H1 (cell line): Measurements from ENCODE around the gene GPR179. TPM values are rescaled to one million over a fixed set of nuclear protein-coding genes. Genes with fewer than 3 reads are reported as not detected.

Experiments used
- CTCF ChIA-PET: fragments of 300-600 bp; sonication (Branson Sonifier 250); formaldehyde crosslinking; loops from one replicate; lab custom pipeline; 2021; ENCODE audit not compliant: partially characterized antibody; lab: Charles Lee
- POLR2A ChIA-PET: fragments of 300-600 bp; sonication (Branson Sonifier 250); formaldehyde crosslinking; loops from one replicate; lab custom pipeline; 2021; ENCODE audit warnings: inconsistent platforms; ENCODE audit not compliant: partially characterized antibody; lab: Charles Lee
- DNase-seq, 2 experiments: peaks; one replicate each; pipeline versions ENCODE4 v3.0.0 to v3.0.0-alpha.2; 2010 to 2022; ENCODE audit warnings: low spot score in 2 of 2, low read depth in 1 of 2, mixed read lengths in 1 of 2
- FAIRE-seq: peaks from 2 replicates; lab custom pipeline; 2011; peaks lifted over from hg19 to GRCh38; lab: Jason Lieb, UNC
- H2AFZ ChIP-seq: 2 replicates; pipeline ENCODE4 v1.8.1; 2012; ENCODE audit warnings: low read length, inconsistent platforms
- H2AK5ac ChIP-seq: 2 replicates; pipeline ENCODE4 v1.6.1; 2013; ENCODE audit warnings: low read depth, low read length
- H2BK120ac ChIP-seq: replicated peaks from 2 replicates; pipeline ENCODE3; 2013; ENCODE audit warnings: low read depth, low read length, inconsistent platforms
- H2BK12ac ChIP-seq: 2 replicates; pipeline ENCODE4 v1.6.1; 2013; ENCODE audit warnings: low read depth, low read length
- H2BK15ac ChIP-seq: 2 replicates; pipeline ENCODE4 v1.6.1; 2013; ENCODE audit warnings: low read length
- H2BK20ac ChIP-seq: 2 replicates; pipeline ENCODE4 v1.6.1; 2013; ENCODE audit warnings: low read length
- H2BK5ac ChIP-seq: 2 replicates; pipeline ENCODE4 v1.6.1; 2013; ENCODE audit warnings: low read depth, low read length
- H3K14ac ChIP-seq: 2 replicates; pipeline ENCODE4 v1.6.1; 2013; ENCODE audit warnings: inconsistent platforms; ENCODE audit not compliant: insufficient read length
- H3K18ac ChIP-seq: 2 replicates; pipeline ENCODE4 v1.6.1; 2013; ENCODE audit warnings: low read length; ENCODE audit errors: extremely low read depth
- H3K23ac ChIP-seq: 2 replicates; pipeline ENCODE4 v1.6.1; 2013; ENCODE audit warnings: inconsistent platforms; ENCODE audit not compliant: insufficient read length
- H3K23me2 ChIP-seq: 2 replicates; pipeline ENCODE4 v1.6.1; 2013; ENCODE audit warnings: low read depth, low read length
- H3K27ac ChIP-seq: 2 replicates; pipeline ENCODE4 v1.6.1; 2011; ENCODE audit warnings: low read depth, low read length, inconsistent platforms
- H3K27me3 ChIP-seq, 4 experiments: replicated peaks in 1 of 4; 1 replicate in 1 of 4; 2 replicates in 3 of 4; pipeline versions ENCODE4 v1.6.1 to v1.8.1; 2011 to 2013; ENCODE audit warnings: low read length in 3 of 4, mild to moderate bottlenecking in 3 of 4, inconsistent platforms in 2 of 4, mixed read lengths in 2 of 4, moderate library complexity in 1 of 4; ENCODE audit not compliant: control insufficient read depth in 3 of 4, insufficient read depth in 3 of 4; ENCODE audit errors: extremely low read depth in 1 of 4
- H3K36me3 ChIP-seq, 4 experiments: 2 replicates each; pipeline versions ENCODE4 v1.6.1 to v1.8.1; 2011 to 2013; ENCODE audit warnings: mild to moderate bottlenecking in 4 of 4, low read length in 3 of 4, moderate library complexity in 2 of 4, control low read depth in 1 of 4, inconsistent platforms in 1 of 4; ENCODE audit not compliant: insufficient read depth in 4 of 4, control insufficient read depth in 2 of 4
- H3K4ac ChIP-seq: replicated peaks from 2 replicates; pipeline ENCODE3; 2013; ENCODE audit warnings: low read length, low read depth, mixed read lengths, inconsistent platforms; ENCODE audit not compliant: insufficient read length
- H3K4me1 ChIP-seq, 4 experiments: replicated peaks in 1 of 4; 1 replicate in 1 of 4; 2 replicates in 3 of 4; pipeline versions ENCODE4 v1.6.1 to v1.8.1; 2011 to 2013; ENCODE audit warnings: low read length in 3 of 4, inconsistent platforms in 2 of 4, mixed read lengths in 1 of 4; ENCODE audit not compliant: insufficient read depth in 4 of 4, control insufficient read depth in 3 of 4
- H3K4me2 ChIP-seq, 2 experiments: 2 replicates each; pipeline versions ENCODE4 v1.6.1 to v1.8.1; 2011 to 2013; ENCODE audit warnings: low read depth in 2 of 2, low read length in 2 of 2, control low read depth in 1 of 2, inconsistent platforms in 1 of 2, mild to moderate bottlenecking in 1 of 2; ENCODE audit not compliant: insufficient read depth in 1 of 2
- H3K4me3 ChIP-seq, 4 experiments: fragments of 200-600, 300-600 bp in 1 of 4; sonication (generic), shearing (Covaris generic), sonication (Bioruptor Twin) in 1 of 4; 2 replicates each; pipeline versions ENCODE4 v1.5.1 to v1.8.1; 2011 to 2016; ENCODE audit warnings: low read length in 4 of 4, low read depth in 3 of 4, control low read depth in 2 of 4, inconsistent platforms in 2 of 4, mild to moderate bottlenecking in 2 of 4, mixed read lengths in 1 of 4, moderate library complexity in 1 of 4; ENCODE audit not compliant: insufficient read depth in 2 of 4; ENCODE audit errors: extremely low read depth in 1 of 4
- H3K56ac ChIP-seq: replicated peaks from 2 replicates; pipeline ENCODE3; 2013; ENCODE audit warnings: low read depth, mild to moderate bottlenecking, mixed read lengths, low read length, inconsistent platforms; ENCODE audit not compliant: insufficient read length
- H3K79me1 ChIP-seq: 2 replicates; pipeline ENCODE4 v1.6.1; 2013; ENCODE audit warnings: low read depth, low read length, control low read depth
- H3K79me2 ChIP-seq, 2 experiments: 2 replicates each; pipeline versions ENCODE4 v1.6.1 to v1.8.1; 2012 to 2013; ENCODE audit warnings: low read length in 2 of 2, mild to moderate bottlenecking in 2 of 2, inconsistent platforms in 1 of 2; ENCODE audit not compliant: insufficient read depth in 2 of 2, control insufficient read depth in 1 of 2
- H3K9ac ChIP-seq, 4 experiments: replicated peaks in 1 of 4; 1 replicate in 1 of 4; 2 replicates in 3 of 4; pipeline versions ENCODE4 v1.6.1 to v1.8.1; 2011 to 2013; ENCODE audit warnings: low read depth in 3 of 4, low read length in 3 of 4, control low read depth in 2 of 4, mild to moderate bottlenecking in 2 of 4, moderate library complexity in 2 of 4, inconsistent platforms in 1 of 4; ENCODE audit errors: extremely low read depth in 1 of 4
- H3K9me3 ChIP-seq, 2 experiments: 2 replicates each; pipeline versions ENCODE4 v1.6.1 to v1.8.1; 2012 to 2013; ENCODE audit warnings: mild to moderate bottlenecking in 2 of 2, moderate library complexity in 2 of 2, control low read depth in 1 of 2, inconsistent platforms in 1 of 2, low read depth in 1 of 2, low read length in 1 of 2, mixed read lengths in 1 of 2; ENCODE audit not compliant: insufficient read depth in 2 of 2
- H4K20me1 ChIP-seq, 2 experiments: replicated peaks in 1 of 2; 2 replicates each; pipeline versions ENCODE3 to v1.8.1; 2011 to 2013; ENCODE audit warnings: inconsistent platforms in 2 of 2, low read length in 2 of 2, mild to moderate bottlenecking in 1 of 2; ENCODE audit not compliant: insufficient read depth in 2 of 2, control insufficient read depth in 1 of 2
- H4K5ac ChIP-seq: 2 replicates; pipeline ENCODE4 v1.6.1; 2013; ENCODE audit warnings: low read length, low read depth, mixed read lengths, inconsistent platforms; ENCODE audit not compliant: insufficient read length
- H4K8ac ChIP-seq: 2 replicates; pipeline ENCODE4 v1.8.0; 2013; ENCODE audit warnings: mild to moderate bottlenecking, moderate library complexity, low read length, inconsistent platforms; ENCODE audit not compliant: insufficient read depth; ENCODE audit errors: extremely low read depth
- H4K91ac ChIP-seq: replicated peaks from 2 replicates; pipeline ENCODE3; 2013; ENCODE audit warnings: low read length, mixed read lengths, inconsistent platforms; ENCODE audit not compliant: insufficient read length
- BRCA1 ChIP-seq: IDR thresholded peaks from 2 replicates; pipeline ENCODE4 v1.6.1; 2012; ENCODE audit warnings: low read depth, low read length, improper control_type of control experiment
- CBX5 ChIP-seq: fragments of 300-800, 300-1000 bp; sonication (generic); IDR thresholded peaks from 2 replicates; pipeline ENCODE4 v1.7.1; 2016; ENCODE audit warnings: antibody characterized with exemption, low read length, low read depth
- CTBP2 ChIP-seq: IDR thresholded peaks from 2 replicates; pipeline ENCODE4 v1.7.0; 2011; ENCODE audit warnings: borderline replicate concordance, mild to moderate bottlenecking, moderate library complexity, mixed read lengths, low read length; ENCODE audit not compliant: insufficient read depth, insufficient read length
- FOSL1 ChIP-seq: IDR thresholded peaks from 2 replicates; pipeline ENCODE4 v1.6.1; 2011; ENCODE audit warnings: mild to moderate bottlenecking, low read depth, low read length, moderate library complexity; ENCODE audit not compliant: insufficient read depth
- GTF2F1 ChIP-seq: IDR thresholded peaks from 2 replicates; pipeline ENCODE4 v1.6.1; 2012; ENCODE audit warnings: low read depth, low read length, improper control_type of control experiment, borderline replicate concordance
- NANOG ChIP-seq: IDR thresholded peaks from 2 replicates; pipeline ENCODE4 v1.6.1; 2011; ENCODE audit warnings: low read length, low read depth, mild to moderate bottlenecking, inconsistent platforms; ENCODE audit not compliant: insufficient read depth, poor library complexity, severe bottlenecking
- POLR2AphosphoS5 ChIP-seq: IDR thresholded peaks from 2 replicates; pipeline ENCODE4 v1.6.1; 2011; ENCODE audit warnings: low read depth, low read length
- SIRT6 ChIP-seq: IDR thresholded peaks from one replicate; pipeline ENCODE4 v1.7.1; 2012; ENCODE audit warnings: low read length, inconsistent platforms
- SP1 ChIP-seq: IDR thresholded peaks from 2 replicates; pipeline ENCODE4 v1.6.1; 2011; ENCODE audit warnings: low read depth, low read length
- TAF1 ChIP-seq: IDR thresholded peaks from 2 replicates; pipeline ENCODE4 v1.6.1; 2011; ENCODE audit warnings: mild to moderate bottlenecking, low read depth, low read length
- TCF12 ChIP-seq: IDR thresholded peaks from 2 replicates; pipeline ENCODE4 v1.6.1; 2011; ENCODE audit warnings: low read depth, mild to moderate bottlenecking, low read length
- TEAD4 ChIP-seq: IDR thresholded peaks from 2 replicates; pipeline ENCODE4 v1.6.1; 2012; ENCODE audit warnings: low read depth, low read length, inconsistent platforms, mixed read lengths
- USF2 ChIP-seq: IDR thresholded peaks from 2 replicates; pipeline ENCODE4 v1.6.1; 2011; ENCODE audit warnings: low read length, improper control_type of control experiment
- ZNF274 ChIP-seq: IDR thresholded peaks from 2 replicates; pipeline ENCODE4 v1.7.0; 2012; ENCODE audit warnings: low read length, borderline replicate concordance; ENCODE audit errors: extremely low read depth
- WGBS, 2 experiments: shearing (Covaris generic) in 1 of 2; methylation state at CpG; one replicate each; pipeline versions ENCODE4 v1.1.6 to v1.1.7; 2013 to 2015; ENCODE audit warnings: low lambda C conversion rate in 2 of 2, mixed read lengths in 2 of 2, inconsistent platforms in 1 of 2, low coverage in 1 of 2, missing lambda C conversion rate in 1 of 2; ENCODE audit not compliant: insufficient replicate concordance in 2 of 2, insufficient coverage in 1 of 2, insufficient read length in 1 of 2; ENCODE audit errors: extremely low coverage in 1 of 2, missing lambda C conversion rate in 1 of 2; 5-methylcytosine and 5-hydroxymethylcytosine counted together
- polyA plus RNA-seq, 7 experiments: library from polyadenylated mRNA; depleted of rRNA in 3 of 7; stranded (reverse) in 5 of 7; unstranded in 2 of 7; fragments of >200 nt in 5 of 7; fragments of 200-250 nt in 2 of 7; gene quantifications; 1 replicate in 5 of 7; 2 replicates in 1 of 7; 4 replicates in 1 of 7; pipeline versions ENCODE4 v1.2.1 to v1.2.3, GENCODE V29; 2011 to 2013; ENCODE audit warnings: missing spikeins in 2 of 7, mixed read lengths in 2 of 7
- total RNA-seq: library from RNA; stranded (reverse); fragmentation: NEBNext Ultra II Directional; extraction: Animal tissue kit (Norgen Biotek cat#: 25700); gene quantifications from 2 replicates; pipeline ENCODE4 v1.2.1, GENCODE V29; 2021

GPR179 gene
- total and polyA plus RNA-seq, 2 of the 8 experiments (the other 6 are each of a cell fraction or from before 2014, with no cell fraction given): 0.02 to 0.07 TPM

DNA sequence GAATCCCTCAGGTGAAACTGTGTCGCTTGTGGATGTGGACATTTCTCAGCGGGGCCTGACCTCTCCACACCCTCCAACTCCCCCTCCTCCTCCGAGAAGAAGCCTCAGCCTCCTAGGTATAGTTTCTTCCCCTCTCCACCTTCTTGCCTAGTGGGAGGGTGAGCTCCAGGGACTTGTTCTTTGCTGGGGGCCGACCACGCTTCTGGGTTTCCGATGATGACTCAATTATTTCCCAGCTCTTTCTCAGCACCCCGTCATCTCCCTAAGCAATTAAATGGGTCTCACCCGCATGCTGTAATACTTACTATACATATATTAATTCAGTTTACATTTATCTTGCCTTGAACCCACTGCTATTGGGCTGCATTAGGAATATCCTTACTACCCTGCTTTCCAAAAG lies 21.0 kb upstream of the GPR179 start:
- Histone ChIP-seq H3K79me2 (peaks cover 0 to 16% of the 10 kb centered on the region in 2 experiments; a peak in 2 of 4 replicates), H2BK120ac (no peak overlapping the region), H3K9ac (no peak overlapping the region), H4K8ac (no peak overlapping the region), H3K18ac (no peak overlapping the region), H2BK20ac (no peak overlapping the region), H3K36me3 (peaks cover 6 to 31% (median 11%) of the 10 kb centered on the region in 4 experiments; a peak in 7 of 8 replicates), H3K27ac (no peak overlapping the region), H2AK5ac (no peak overlapping the region), H2AFZ (no peak overlapping the region), H3K4ac (no peak overlapping the region), H3K23me2 (no peaks in the 10 kb centered on the region), H3K23ac (no peak overlapping the region), H3K4me2 (no peak overlapping the region), H4K91ac (no peak overlapping the region), H4K5ac (no peak overlapping the region), H3K27me3 (no peaks in the 10 kb centered on the region), H3K4me3 (no peak overlapping the region), H2BK12ac (no peak overlapping the region), H3K14ac (no peak overlapping the region), H3K79me1 (no peaks in the 10 kb centered on the region; the same call in 1 of the 2 replicates), H3K56ac (no peak overlapping the region), H3K4me1 (peaks cover 0 to 4% (median 0%) of the 10 kb centered on the region in 4 experiments; a peak in 2 of 7 replicates), H2BK5ac (no peak overlapping the region), H3K9me3 (no peaks in the 10 kb centered on the region), H2BK15ac (no peak overlapping the region), H4K20me1 (no peaks in the 10 kb centered on the region)
- FAIRE-seq: no peak
- WGBS, 2 experiments: 95% methylated on average over 8 of the region's 8 CpGs; no CpG with 5 or more reads in 1 of the 2 experiments
- POLR2A ChIA-PET: interaction anchor here (1.6 kb wide), 1 partner anchor 39 kb away, joined by 3 read pairs; no protein-coding TSS in a partner anchor
- CTCF ChIA-PET: interaction anchor here (0.8 to 8.0 kb wide), 8 partner anchors 8 to 55 kb away, joined by 3 to 75 read pairs (median 22); no protein-coding TSS in a partner anchor
- DNase-seq: no peak
- TF ChIP-seq BRCA1: no peak
- TF ChIP-seq GTF2F1: no peak
- TF ChIP-seq FOSL1: no peak
- TF ChIP-seq SIRT6: no peak
- no peak for TF ChIP-seq TEAD4
- TF ChIP-seq NANOG: no peak
- TF ChIP-seq POLR2AphosphoS5: no peak
- TF ChIP-seq TAF1: no peak
- no peak for TF ChIP-seq SP1
- no peak for TF ChIP-seq TCF12
- no peak for TF ChIP-seq USF2
- TF ChIP-seq CBX5: no peak
- no peak for TF ChIP-seq CTBP2
- TF ChIP-seq ZNF274: no peak
